ENCODE measurements around the gene GNA12. TPM values are rescaled to one million over a fixed set of nuclear protein-coding genes. Genes with fewer than 3 reads are reported as not detected.

Gene GNA12
- polyA plus RNA-seq, 1 of the 3 experiments (the other 2 are of a cell fraction), result 64.8 TPM

DNA sequence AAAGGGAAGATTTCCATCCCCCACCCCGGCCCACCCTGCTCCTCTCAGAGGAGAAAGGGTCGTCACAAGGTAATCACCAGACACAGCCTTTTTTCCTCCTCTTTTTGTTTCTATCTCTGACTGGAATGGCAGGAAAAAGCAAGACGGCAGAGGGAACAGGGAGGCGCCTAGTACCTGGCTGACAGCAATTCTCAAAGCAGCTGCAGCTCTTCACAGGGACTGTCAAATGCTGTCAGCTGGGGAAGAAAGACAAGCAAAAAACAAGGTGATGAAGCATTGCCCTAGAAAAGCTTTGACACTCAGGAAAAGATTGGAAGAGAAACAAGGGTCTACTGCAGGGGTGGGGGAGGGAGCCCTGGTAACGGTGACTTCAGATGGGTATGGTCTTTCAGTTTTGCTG, 52.7 kb downstream of the GNA12 start (continued):
- TF ChIP-seq, protein P1, sequence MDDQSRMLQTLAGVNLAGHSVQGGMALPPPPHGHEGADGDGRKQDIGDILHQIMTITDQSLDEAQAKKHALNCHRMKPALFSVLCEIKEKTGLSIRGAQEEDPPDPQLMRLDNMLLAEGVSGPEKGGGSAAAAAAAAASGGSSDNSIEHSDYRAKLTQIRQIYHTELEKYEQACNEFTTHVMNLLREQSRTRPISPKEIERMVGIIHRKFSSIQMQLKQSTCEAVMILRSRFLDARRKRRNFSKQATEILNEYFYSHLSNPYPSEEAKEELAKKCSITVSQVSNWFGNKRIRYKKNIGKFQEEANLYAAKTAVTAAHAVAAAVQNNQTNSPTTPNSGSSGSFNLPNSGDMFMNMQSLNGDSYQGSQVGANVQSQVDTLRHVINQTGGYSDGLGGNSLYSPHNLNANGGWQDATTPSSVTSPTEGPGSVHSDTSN (IDR thresholded peaks at IDR 0.05), result no peak
- TF ChIP-seq TEAD4 (IDR thresholded peaks at IDR 0.05; ENCODE audit: borderline replicate concordance, insufficient read depth) (no peak), RCOR1 (IDR thresholded peaks at IDR 0.05; ENCODE audit: low read length) (no peak), FOXM1 (IDR thresholded peaks at IDR 0.05; ENCODE audit: low read depth) (no peak), FOSL2 (IDR thresholded peaks at IDR 0.05; ENCODE audit: borderline replicate concordance, low read depth) (no peak), NRF1 (IDR thresholded peaks at IDR 0.05; ENCODE audit: low read depth, low read length) (no peak), POLR2AphosphoS5 (IDR thresholded peaks at IDR 0.05; ENCODE audit: low read depth, low read length) (no peak), RAD21 (IDR thresholded peaks at IDR 0.05; ENCODE audit: low read length) (no peak), TAF1 (IDR thresholded peaks at IDR 0.05; ENCODE audit: borderline replicate concordance, low read depth, low read length) (no peak)
- TF ChIP-seq, protein P2, sequence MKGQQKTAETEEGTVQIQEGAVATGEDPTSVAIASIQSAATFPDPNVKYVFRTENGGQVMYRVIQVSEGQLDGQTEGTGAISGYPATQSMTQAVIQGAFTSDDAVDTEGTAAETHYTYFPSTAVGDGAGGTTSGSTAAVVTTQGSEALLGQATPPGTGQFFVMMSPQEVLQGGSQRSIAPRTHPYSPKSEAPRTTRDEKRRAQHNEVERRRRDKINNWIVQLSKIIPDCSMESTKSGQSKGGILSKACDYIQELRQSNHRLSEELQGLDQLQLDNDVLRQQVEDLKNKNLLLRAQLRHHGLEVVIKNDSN (IDR thresholded peaks at IDR 0.05; ENCODE audit: borderline replicate concordance, low read depth), result no peak

DNA sequence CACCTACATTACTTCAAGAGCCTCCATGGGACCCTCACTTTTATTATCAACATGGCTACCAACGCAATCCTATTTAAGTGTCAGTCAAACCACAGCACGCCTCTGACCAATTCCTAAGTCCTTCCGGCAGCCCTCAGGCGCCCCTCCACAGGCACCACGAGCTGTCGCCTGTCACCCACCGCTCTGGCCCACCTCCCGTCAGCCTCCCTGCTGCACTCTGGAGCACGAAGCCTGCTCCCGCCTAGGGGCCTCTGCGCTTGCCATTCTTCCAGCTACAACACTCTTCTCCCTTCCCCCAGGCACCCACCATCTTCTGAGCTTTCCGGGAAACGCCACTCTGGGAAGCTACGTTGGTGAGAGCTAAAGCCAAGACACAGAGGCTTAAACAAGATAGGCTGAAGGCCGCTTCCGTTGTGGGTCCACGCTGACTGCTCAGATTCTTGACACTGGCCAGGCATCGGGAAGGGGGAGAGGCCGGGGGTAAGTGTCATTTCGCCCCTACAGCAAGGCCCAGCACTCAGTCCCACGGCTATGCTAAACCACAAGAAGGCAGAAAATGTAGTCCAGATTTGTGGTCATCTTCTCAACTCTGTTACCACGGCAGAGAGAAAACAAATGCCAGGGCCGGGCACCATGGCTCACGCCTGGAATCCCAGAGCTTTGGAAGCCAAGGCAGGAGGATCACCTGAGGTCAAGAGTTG, 56.7 kb downstream of the GNA12 start:
- Histone ChIP-seq H3K4me3 (ENCODE audit: low read depth in 2 of 2, low read length in 1 of 2) (no peak overlapping the region), H3K9me2 (no peaks in the 10 kb centered on the region), H3F3A (replicated peaks; ENCODE audit: insufficient read depth) (no peaks in the 10 kb centered on the region), H3K27me3 (ENCODE audit: insufficient read depth) (no peaks in the 10 kb centered on the region), H3K36me3 (replicated peaks in 1 of 2; ENCODE audit: control insufficient read depth in 1 of 2, insufficient read depth in 2 of 2, low read length in 1 of 2) (peaks cover 10 to 19% of the 10 kb centered on the region in 2 experiments), H3K9ac (no peak overlapping the region), H3K27ac (ENCODE audit: low read depth in 2 of 2, low read length in 1 of 2) (no peak overlapping the region), H3K79me2 (ENCODE audit: insufficient read depth) (peaks cover 20% of the 10 kb centered on the region; the same call in 1 of the 2 replicates), H4K20me1 (ENCODE audit: insufficient read depth) (no peaks in the 10 kb centered on the region), H2AFZ (ENCODE audit: low read depth) (no peak overlapping the region), H3K9me3 (no peaks in the 10 kb centered on the region), H3K4me2 (no peak overlapping the region), H3K4me1 (ENCODE audit: control insufficient read depth in 1 of 2, insufficient read depth in 2 of 2, low read depth in 1 of 2, low read length in 1 of 2) (peaks cover 0 to 21% of the 10 kb centered on the region in 2 experiments; a peak in 2 of 4 replicates)
- WGBS (ENCODE audit: low lambda C conversion rate), result 93% methylated on average over 24 of the region's 24 CpGs
- ChIA-PET POLR2A (no interaction called here), CTCF (interaction anchor here (0.5 to 2.2 kb wide), 7 partner anchors 17 to 863 kb away, joined by 3 to 6 read pairs (median 4); no protein-coding TSS in a partner anchor)
- no peak for DNase-seq
- TF ChIP-seq TEAD4 (IDR thresholded peaks at IDR 0.05; ENCODE audit: borderline replicate concordance, insufficient read depth) (no peak), GABPA (IDR thresholded peaks at IDR 0.05; ENCODE audit: low read depth) (no peak), TCF12 (IDR thresholded peaks at IDR 0.05) (no peak), FOXJ3 (CRISPR knock-in tag; IDR thresholded peaks at IDR 0.05) (no peak), RXRA (IDR thresholded peaks at IDR 0.05; ENCODE audit: borderline replicate concordance, low read depth) (no peak), RFX5 (IDR thresholded peaks at IDR 0.05; ENCODE audit: low read length) (no peak), ELF1 (IDR thresholded peaks at IDR 0.05) (no peak)
- TF ChIP-seq, protein P3, sequence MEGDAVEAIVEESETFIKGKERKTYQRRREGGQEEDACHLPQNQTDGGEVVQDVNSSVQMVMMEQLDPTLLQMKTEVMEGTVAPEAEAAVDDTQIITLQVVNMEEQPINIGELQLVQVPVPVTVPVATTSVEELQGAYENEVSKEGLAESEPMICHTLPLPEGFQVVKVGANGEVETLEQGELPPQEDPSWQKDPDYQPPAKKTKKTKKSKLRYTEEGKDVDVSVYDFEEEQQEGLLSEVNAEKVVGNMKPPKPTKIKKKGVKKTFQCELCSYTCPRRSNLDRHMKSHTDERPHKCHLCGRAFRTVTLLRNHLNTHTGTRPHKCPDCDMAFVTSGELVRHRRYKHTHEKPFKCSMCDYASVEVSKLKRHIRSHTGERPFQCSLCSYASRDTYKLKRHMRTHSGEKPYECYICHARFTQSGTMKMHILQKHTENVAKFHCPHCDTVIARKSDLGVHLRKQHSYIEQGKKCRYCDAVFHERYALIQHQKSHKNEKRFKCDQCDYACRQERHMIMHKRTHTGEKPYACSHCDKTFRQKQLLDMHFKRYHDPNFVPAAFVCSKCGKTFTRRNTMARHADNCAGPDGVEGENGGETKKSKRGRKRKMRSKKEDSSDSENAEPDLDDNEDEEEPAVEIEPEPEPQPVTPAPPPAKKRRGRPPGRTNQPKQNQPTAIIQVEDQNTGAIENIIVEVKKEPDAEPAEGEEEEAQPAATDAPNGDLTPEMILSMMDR (IDR thresholded peaks at IDR 0.05), result no peak
- TF ChIP-seq, protein P1 (IDR thresholded peaks at IDR 0.05), result no peak
